ENCODE data around the gene SH3PXD2A. TPM values are rescaled to one million over a fixed set of nuclear protein-coding genes. Genes with fewer than 3 reads are reported as not detected.

SH3PXD2A gene
- total RNA-seq, 5 donors from 2014 or later (not counting 1 experiment from before 2014, with no cell fraction given) = 5.8 to 11.8 (median 9.8) TPM

DNA sequence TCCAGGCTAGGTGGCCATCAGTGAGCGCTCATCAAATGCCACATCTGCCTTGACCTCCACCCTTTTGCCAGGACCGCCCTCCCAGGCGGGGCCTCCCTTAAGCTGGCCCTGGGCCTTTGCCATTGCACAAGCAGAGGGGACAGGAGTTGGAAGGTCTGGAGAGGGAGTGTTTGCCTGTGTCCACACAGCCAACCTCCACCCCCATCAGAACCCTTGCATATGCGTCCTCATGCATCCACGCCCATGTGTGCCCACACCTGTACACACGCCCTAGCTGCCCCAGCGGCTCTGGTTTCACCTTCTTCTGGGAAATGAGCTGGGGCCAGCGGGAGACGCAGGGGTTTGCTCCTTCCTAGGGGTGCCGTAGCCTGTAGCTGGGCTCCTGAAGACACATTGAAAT, 297.9 kb downstream of the SH3PXD2A start:
- Histone ChIP-seq H3K36me3 (ENCODE audit: control insufficient read depth in 2 of 2, extremely low read depth in 1 of 2, insufficient read depth in 1 of 2, low read length in 1 of 2) (no peaks in the 10 kb centered on the region), H3K27me3 (replicated peaks in 1 of 2; ENCODE audit: control insufficient read depth in 2 of 2, extremely low read depth in 1 of 2, insufficient read depth in 2 of 2, low read length in 1 of 2) (peaks cover 0 to 70% of the 10 kb centered on the region in 2 experiments), H3K4me3 (ENCODE audit: control insufficient read depth in 1 of 2, extremely low read depth in 1 of 2, low read length in 1 of 2) (no peak overlapping the region), H3K4me1 (ENCODE audit: control insufficient read depth in 1 of 2, extremely low read depth in 1 of 2, insufficient read depth in 2 of 2, low read length in 2 of 2) (peaks cover 7 to 20% of the 10 kb centered on the region in 2 experiments), H3K9me3 (no peaks in the 10 kb centered on the region), H3K27ac (ENCODE audit: low read length) (no peak overlapping the region)
- DNase-seq = no peak
- H3K36me3 Mint-ChIP-seq = no peaks in the 10 kb centered on the region
- ChIA-PET CTCF (no interaction called here), POLR2A (interaction anchor here in 1 of 2 donors (0.6 kb wide), 1 partner anchor 721 kb away, joined by 3 read pairs; no protein-coding TSS in a partner anchor)
- H3K4me1 Mint-ChIP-seq = peaks cover 13 to 18% (median 16%) of the 10 kb centered on the region in 3 donors
- H3K4me3 Mint-ChIP-seq = no peak overlapping the region
- no peaks in the 10 kb centered on the region for H3K9me3 Mint-ChIP-seq
- no peak for ATAC-seq (replicated peaks in 1 of 4)
- no peak overlapping the region for H3K27ac Mint-ChIP-seq
- H3K27me3 Mint-ChIP-seq = peaks cover 13 to 38% of the 10 kb centered on the region in 2 donors
- 91% methylated on average over 4 of the region's 10 CpGs for WGBS (ENCODE audit: insufficient coverage)

DNA sequence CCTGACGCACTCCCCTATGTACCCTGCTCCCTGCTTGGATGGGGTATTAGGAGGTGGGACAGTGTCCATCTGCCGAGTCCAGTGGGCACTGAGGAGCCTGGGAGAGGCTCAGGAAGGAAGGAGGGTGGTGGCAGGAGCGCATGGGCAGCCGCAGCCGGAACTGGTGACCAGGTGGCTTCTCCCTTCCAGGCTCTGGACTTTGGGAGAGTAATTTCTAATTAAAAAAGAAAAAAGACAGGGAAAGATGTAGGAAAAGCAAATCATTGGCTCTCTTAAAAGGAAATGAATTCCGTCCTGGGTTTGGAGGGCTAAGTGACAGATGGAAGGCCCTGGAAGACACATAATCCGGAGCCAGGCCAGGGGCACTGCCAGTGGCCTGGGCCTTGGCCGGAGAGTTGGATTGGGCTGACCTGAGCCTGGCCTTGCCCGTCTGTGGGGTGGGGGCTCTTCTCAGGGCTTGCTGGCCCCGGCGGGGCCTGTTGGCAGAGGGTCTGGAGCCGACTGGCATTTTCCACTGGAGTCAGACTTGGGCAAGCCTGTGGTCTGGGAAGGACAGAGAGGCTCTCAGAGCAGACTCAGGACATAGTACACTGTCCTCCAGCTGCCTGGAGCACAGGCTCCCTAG, 298.9 kb downstream of the SH3PXD2A start:
- DNase-seq (no peak), ATAC-seq (replicated peaks in 1 of 4) (no peak)
- H3K27ac Mint-ChIP-seq = no peak overlapping the region
- POLR2A ChIA-PET = no interaction called here
- no peak overlapping the region for H3K27ac ChIP-seq (ENCODE audit: low read length)
- no peaks in the 10 kb centered on the region for H3K9me3 ChIP-seq
- H3K9me3 Mint-ChIP-seq = no peaks in the 10 kb centered on the region
- peaks cover 13 to 38% of the 10 kb centered on the region in 2 donors for H3K27me3 Mint-ChIP-seq
- no peaks in the 10 kb centered on the region for H3K36me3 Mint-ChIP-seq
- peaks cover 0 to 72% of the 10 kb centered on the region in 2 experiments for H3K27me3 ChIP-seq (replicated peaks in 1 of 2; ENCODE audit: control insufficient read depth in 2 of 2, extremely low read depth in 1 of 2, insufficient read depth in 2 of 2, low read length in 1 of 2)
- H3K4me3 Mint-ChIP-seq = peak overlapping the region in 1 of 3 donors; percentile 87
- H3K4me1 ChIP-seq (ENCODE audit: control insufficient read depth in 1 of 2, extremely low read depth in 1 of 2, insufficient read depth in 2 of 2, low read length in 2 of 2) = peaks cover 7 to 20% of the 10 kb centered on the region in 2 experiments
- no peak overlapping the region for H3K4me3 ChIP-seq (ENCODE audit: control insufficient read depth in 1 of 2, extremely low read depth in 1 of 2, low read length in 1 of 2)
- CTCF ChIA-PET = no interaction called here
- peaks cover 13 to 18% (median 16%) of the 10 kb centered on the region in 3 donors for H3K4me1 Mint-ChIP-seq
- 82% methylated on average over 11 of the region's 12 CpGs for WGBS (ENCODE audit: insufficient coverage)
- no peaks in the 10 kb centered on the region for H3K36me3 ChIP-seq (ENCODE audit: control insufficient read depth in 2 of 2, extremely low read depth in 1 of 2, insufficient read depth in 1 of 2, low read length in 1 of 2)

DNA sequence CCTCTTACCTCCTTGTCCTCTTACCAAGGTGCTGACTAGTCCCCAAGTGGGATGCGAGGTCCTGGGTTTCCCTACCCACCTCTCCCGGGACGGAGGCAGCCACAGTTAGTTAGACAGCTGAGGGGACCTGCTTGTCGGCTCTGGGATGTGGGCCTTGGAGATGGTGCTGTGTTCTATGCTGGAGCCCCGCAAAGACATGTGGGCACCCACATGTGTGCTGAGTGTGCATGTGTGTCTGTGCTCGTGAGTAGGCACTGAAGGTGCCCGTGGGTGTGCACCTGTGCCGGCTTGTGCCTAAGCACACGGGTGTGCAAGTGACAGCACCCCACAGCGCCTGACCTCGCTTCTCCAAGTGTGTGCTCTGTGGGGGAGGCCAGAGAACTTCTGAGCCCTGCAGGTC, 299.7 kb downstream of the SH3PXD2A start:
- Histone ChIP-seq H3K9me3 (no peaks in the 10 kb centered on the region), H3K27me3 (replicated peaks in 1 of 2; ENCODE audit: control insufficient read depth in 2 of 2, extremely low read depth in 1 of 2, insufficient read depth in 2 of 2, low read length in 1 of 2) (peaks cover 0 to 67% of the 10 kb centered on the region in 2 experiments), H3K4me3 (ENCODE audit: control insufficient read depth in 1 of 2, extremely low read depth in 1 of 2, low read length in 1 of 2) (no peak overlapping the region), H3K36me3 (ENCODE audit: control insufficient read depth in 2 of 2, extremely low read depth in 1 of 2, insufficient read depth in 1 of 2, low read length in 1 of 2) (no peaks in the 10 kb centered on the region), H3K4me1 (ENCODE audit: control insufficient read depth in 1 of 2, extremely low read depth in 1 of 2, insufficient read depth in 2 of 2, low read length in 2 of 2) (peaks cover 7 to 20% of the 10 kb centered on the region in 2 experiments), H3K27ac (ENCODE audit: low read length) (no peak overlapping the region)
- ChIA-PET CTCF (no interaction called here), POLR2A (interaction anchor here in 1 of 2 donors (0.6 kb wide), 1 partner anchor 565 kb away, joined by 8 read pairs; no protein-coding TSS in a partner anchor)
- H3K36me3 Mint-ChIP-seq = no peaks in the 10 kb centered on the region
- no peak for ATAC-seq (replicated peaks in 1 of 4)
- no peaks in the 10 kb centered on the region for H3K9me3 Mint-ChIP-seq
- WGBS (ENCODE audit: insufficient coverage) = 62% methylated on average over 8 of the region's 11 CpGs
- H3K4me1 Mint-ChIP-seq = peaks cover 13 to 18% (median 16%) of the 10 kb centered on the region in 3 donors
- no peak overlapping the region for H3K27ac Mint-ChIP-seq
- no peak for DNase-seq
- H3K4me3 Mint-ChIP-seq = peak overlapping the region in 2 of 3 donors; percentile 51 to 87
- H3K27me3 Mint-ChIP-seq = peaks cover 13 to 38% of the 10 kb centered on the region in 2 donors

- POLR2A ChIA-PET = interaction anchor here in 1 of 2 donors (0.6 kb wide), 1 partner anchor 565 kb away, joined by 8 read pairs; no protein-coding TSS in a partner anchor
- peaks cover 13 to 38% of the 10 kb centered on the region in 2 donors for H3K27me3 Mint-ChIP-seq
- ATAC-seq (replicated peaks in 1 of 4) = peak; percentile 15 to 32 (median 27)
Measured at GRCh38 chr10:103555325-103555649, 300.1 kb downstream of the SH3PXD2A start.

DNA sequence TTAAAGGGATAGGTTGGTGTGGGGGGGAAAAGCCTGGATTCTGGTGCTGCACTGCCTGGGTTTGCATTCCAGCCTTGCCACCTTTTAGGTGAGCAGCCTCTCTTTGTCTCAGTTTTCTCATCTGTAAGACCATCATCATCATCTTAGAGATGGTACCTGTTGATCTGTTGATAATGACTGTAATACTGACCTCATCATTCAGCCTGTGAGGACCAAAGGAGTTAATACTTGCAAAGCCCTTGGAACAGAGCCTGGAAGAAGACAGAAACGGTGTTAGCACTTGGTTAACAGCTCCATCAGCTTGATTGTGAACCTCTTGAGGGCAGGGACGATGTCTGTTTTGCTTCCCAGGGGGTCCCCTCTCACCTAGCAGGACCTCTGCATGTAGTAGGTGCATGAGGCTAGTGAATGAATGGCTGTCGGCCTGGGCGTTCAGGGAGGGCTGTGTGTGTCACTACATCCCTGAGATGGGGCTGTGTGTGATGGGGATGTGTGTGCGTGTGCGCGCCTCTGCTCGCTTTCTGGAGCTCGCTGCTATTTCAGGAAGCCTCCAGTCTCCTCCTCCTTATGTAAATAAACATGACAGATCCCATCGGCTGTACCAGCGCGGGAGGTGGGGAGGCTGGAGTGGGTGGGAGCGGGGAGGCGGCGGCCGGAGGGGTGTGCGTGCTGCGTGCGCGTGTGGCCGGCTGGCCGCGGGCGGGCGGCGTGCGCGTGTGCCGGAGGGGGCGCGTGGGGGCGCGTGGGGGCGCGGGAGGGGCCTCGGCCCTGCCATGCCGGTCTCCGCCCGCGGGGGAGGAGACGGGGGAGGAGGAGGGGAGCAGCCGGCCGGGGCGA, 300.7 kb downstream of the SH3PXD2A start:
- Mint-ChIP-seq H3K4me3 (peak overlapping the region; percentile 71 to 87 (median 76)), H3K4me1 (peaks cover 13 to 18% (median 16%) of the 10 kb centered on the region in 3 donors), H3K27me3 (peaks cover 13 to 34% of the 10 kb centered on the region in 2 donors), H3K36me3 (no peaks in the 10 kb centered on the region), H3K27ac (no peak overlapping the region), H3K9me3 (no peaks in the 10 kb centered on the region)
- ATAC-seq (replicated peaks in 1 of 4) (peak; percentile 43 to 76 (median 60)), DNase-seq (peak in 6 of 35 experiments; percentile 6 to 22 (median 11))
- peaks cover 7 to 20% of the 10 kb centered on the region in 2 experiments for H3K4me1 ChIP-seq (ENCODE audit: control insufficient read depth in 1 of 2, extremely low read depth in 1 of 2, insufficient read depth in 2 of 2, low read length in 2 of 2)
- POLR2A ChIA-PET = interaction anchor here in 1 of 2 donors (0.8 kb wide), 1 partner anchor 130 kb away, joined by 6 read pairs; no protein-coding TSS in a partner anchor
- H3K27ac ChIP-seq (ENCODE audit: low read length) = no peak overlapping the region
- peak overlapping the region in 1 of 2 donors; percentile 12 for H3K4me3 ChIP-seq (ENCODE audit: control insufficient read depth in 1 of 2, extremely low read depth in 1 of 2, low read length in 1 of 2)
- no peaks in the 10 kb centered on the region for H3K9me3 ChIP-seq
- H3K27me3 ChIP-seq (replicated peaks in 1 of 2; ENCODE audit: control insufficient read depth in 2 of 2, extremely low read depth in 1 of 2, insufficient read depth in 2 of 2, low read length in 1 of 2) = peaks cover 0 to 58% of the 10 kb centered on the region in 2 experiments
- CTCF ChIA-PET = no interaction called here
- 6% methylated on average over 26 of the region's 44 CpGs for WGBS (ENCODE audit: insufficient coverage)
- no peaks in the 10 kb centered on the region for H3K36me3 ChIP-seq (ENCODE audit: control insufficient read depth in 2 of 2, extremely low read depth in 1 of 2, insufficient read depth in 1 of 2, low read length in 1 of 2)

More at GRCh38 chr10:103555325-103555649, 300.1 kb downstream of the SH3PXD2A start:
- WGBS (ENCODE audit: insufficient coverage) = 2% methylated on average over 13 of the region's 18 CpGs
- peak overlapping the region in 1 of 2 donors; percentile 12 for H3K4me3 ChIP-seq (ENCODE audit: control insufficient read depth in 1 of 2, extremely low read depth in 1 of 2, low read length in 1 of 2)
- H3K27ac ChIP-seq (ENCODE audit: low read length) = no peak overlapping the region
- no peak overlapping the region for H3K27ac Mint-ChIP-seq
- peaks cover 7 to 20% of the 10 kb centered on the region in 2 experiments for H3K4me1 ChIP-seq (ENCODE audit: control insufficient read depth in 1 of 2, extremely low read depth in 1 of 2, insufficient read depth in 2 of 2, low read length in 2 of 2)
- H3K9me3 ChIP-seq = no peaks in the 10 kb centered on the region
- no peaks in the 10 kb centered on the region for H3K36me3 Mint-ChIP-seq
- H3K4me1 Mint-ChIP-seq = peaks cover 13 to 18% (median 16%) of the 10 kb centered on the region in 3 donors
- DNase-seq = no peak
- no peaks in the 10 kb centered on the region for H3K36me3 ChIP-seq (ENCODE audit: control insufficient read depth in 2 of 2, extremely low read depth in 1 of 2, insufficient read depth in 1 of 2, low read length in 1 of 2)
- CTCF ChIA-PET = no interaction called here
- peak overlapping the region; percentile 51 to 87 (median 51) for H3K4me3 Mint-ChIP-seq
- H3K9me3 Mint-ChIP-seq = no peaks in the 10 kb centered on the region
- peaks cover 0 to 63% of the 10 kb centered on the region in 2 experiments for H3K27me3 ChIP-seq (replicated peaks in 1 of 2; ENCODE audit: control insufficient read depth in 2 of 2, extremely low read depth in 1 of 2, insufficient read depth in 2 of 2, low read length in 1 of 2)

DNA sequence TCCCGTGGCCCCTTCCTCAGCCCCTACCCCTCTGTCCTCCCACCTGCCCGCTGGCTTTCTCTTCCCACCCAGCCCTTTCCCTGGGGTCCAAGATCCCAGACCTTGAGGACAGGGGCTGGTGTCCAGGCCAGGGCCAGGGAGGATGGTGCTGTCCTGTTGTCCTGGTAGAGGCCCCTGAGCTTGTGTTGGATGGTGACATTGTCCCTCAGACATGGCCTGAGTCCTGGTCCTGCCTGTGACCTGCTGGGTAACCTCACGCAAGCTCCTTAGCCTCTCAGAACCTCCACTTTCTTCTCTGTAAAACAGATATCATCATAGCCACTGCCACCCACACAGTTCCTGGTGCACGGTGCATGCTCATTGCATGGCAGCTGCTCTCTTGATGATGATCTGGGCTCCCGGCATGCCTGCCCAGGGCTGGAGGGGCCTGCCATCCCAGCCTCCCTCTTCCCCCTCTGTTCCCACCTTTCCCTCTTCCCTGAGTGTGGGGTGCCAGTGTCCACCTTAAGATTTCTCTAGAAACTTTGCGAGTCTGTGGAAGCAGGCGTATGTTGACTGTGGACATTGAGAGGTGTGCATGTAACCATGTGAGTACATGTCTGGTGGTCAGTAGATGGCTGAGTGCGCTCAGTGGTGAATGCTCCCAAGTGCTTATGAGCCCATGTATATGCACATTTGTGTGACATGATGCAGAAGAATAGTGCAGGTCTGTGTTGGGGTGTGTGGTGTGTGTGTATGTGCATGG, 301.5 kb downstream of the SH3PXD2A start:
- Histone ChIP-seq H3K4me3 (ENCODE audit: control insufficient read depth in 1 of 2, extremely low read depth in 1 of 2, low read length in 1 of 2) (no peak overlapping the region), H3K27ac (ENCODE audit: low read length) (no peak overlapping the region), H3K9me3 (no peaks in the 10 kb centered on the region), H3K36me3 (ENCODE audit: control insufficient read depth in 2 of 2, extremely low read depth in 1 of 2, insufficient read depth in 1 of 2, low read length in 1 of 2) (no peaks in the 10 kb centered on the region), H3K4me1 (ENCODE audit: control insufficient read depth in 1 of 2, extremely low read depth in 1 of 2, insufficient read depth in 2 of 2, low read length in 2 of 2) (peaks cover 7 to 20% of the 10 kb centered on the region in 2 experiments), H3K27me3 (replicated peaks in 1 of 2; ENCODE audit: control insufficient read depth in 2 of 2, extremely low read depth in 1 of 2, insufficient read depth in 2 of 2, low read length in 1 of 2) (peaks cover 0 to 55% of the 10 kb centered on the region in 2 experiments)
- 67% methylated on average over 7 of the region's 8 CpGs for WGBS (ENCODE audit: insufficient coverage)
- no peaks in the 10 kb centered on the region for H3K9me3 Mint-ChIP-seq
- H3K27ac Mint-ChIP-seq = no peak overlapping the region
- no peak for DNase-seq
- peak overlapping the region; percentile 71 to 87 (median 76) for H3K4me3 Mint-ChIP-seq
- no peaks in the 10 kb centered on the region for H3K36me3 Mint-ChIP-seq
- peaks cover 10 to 28% of the 10 kb centered on the region in 2 donors for H3K27me3 Mint-ChIP-seq
- peak in 1 of 4 experiments; percentile 5 for ATAC-seq (replicated peaks in 1 of 4)
- ChIA-PET CTCF (no interaction called here), POLR2A (no interaction called here)
- peaks cover 13 to 18% (median 16%) of the 10 kb centered on the region in 3 donors for H3K4me1 Mint-ChIP-seq

All from T-cell (primary cell).